ENCODE data around the gene SLC4A2.
A peak's percentile ranks its signal among the peaks of the same experiment; 100 is the strongest.

The SLC4A2 gene

DNA sequence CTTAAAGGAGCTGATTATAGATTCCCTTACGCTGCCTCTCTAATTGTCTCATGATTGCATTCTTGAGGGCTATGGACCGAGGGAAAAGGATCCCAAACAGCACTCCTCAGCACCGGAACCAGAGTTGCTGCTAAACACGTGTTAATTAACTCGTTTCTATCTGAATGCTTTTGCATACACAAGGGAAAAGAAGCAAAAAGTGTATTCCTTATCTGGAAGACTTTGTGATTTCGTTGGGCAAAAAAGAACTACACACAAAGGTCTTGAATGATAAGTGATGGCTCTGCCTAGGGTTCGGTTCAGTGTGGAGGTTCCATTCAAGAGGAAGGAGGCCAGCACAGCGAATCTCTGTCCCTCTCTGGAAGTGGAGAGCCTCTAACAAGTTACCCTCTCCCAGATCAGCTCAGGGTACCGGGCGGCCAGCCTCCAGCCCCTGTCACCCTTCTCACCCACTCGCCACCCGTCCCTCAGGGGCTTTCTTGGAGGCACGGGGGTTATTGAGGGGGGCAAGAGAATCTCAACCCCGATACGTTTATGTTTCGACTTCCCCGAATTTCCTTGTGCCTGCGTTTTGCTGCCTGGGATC, 515 bp upstream of the SLC4A2 start:
- TF ChIP-seq, protein P1, sequence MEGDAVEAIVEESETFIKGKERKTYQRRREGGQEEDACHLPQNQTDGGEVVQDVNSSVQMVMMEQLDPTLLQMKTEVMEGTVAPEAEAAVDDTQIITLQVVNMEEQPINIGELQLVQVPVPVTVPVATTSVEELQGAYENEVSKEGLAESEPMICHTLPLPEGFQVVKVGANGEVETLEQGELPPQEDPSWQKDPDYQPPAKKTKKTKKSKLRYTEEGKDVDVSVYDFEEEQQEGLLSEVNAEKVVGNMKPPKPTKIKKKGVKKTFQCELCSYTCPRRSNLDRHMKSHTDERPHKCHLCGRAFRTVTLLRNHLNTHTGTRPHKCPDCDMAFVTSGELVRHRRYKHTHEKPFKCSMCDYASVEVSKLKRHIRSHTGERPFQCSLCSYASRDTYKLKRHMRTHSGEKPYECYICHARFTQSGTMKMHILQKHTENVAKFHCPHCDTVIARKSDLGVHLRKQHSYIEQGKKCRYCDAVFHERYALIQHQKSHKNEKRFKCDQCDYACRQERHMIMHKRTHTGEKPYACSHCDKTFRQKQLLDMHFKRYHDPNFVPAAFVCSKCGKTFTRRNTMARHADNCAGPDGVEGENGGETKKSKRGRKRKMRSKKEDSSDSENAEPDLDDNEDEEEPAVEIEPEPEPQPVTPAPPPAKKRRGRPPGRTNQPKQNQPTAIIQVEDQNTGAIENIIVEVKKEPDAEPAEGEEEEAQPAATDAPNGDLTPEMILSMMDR (IDR thresholded peaks at IDR 0.05; ENCODE audit: control insufficient read depth, insufficient read depth, low read depth, low read length, missing control alignments): no peak
- DNase-seq (ENCODE audit: low read depth): no peak
- H3K4me3 ChIP-seq (ENCODE audit: control insufficient read depth, low read depth, low read length): peak overlapping the region; percentile 44

DNA sequence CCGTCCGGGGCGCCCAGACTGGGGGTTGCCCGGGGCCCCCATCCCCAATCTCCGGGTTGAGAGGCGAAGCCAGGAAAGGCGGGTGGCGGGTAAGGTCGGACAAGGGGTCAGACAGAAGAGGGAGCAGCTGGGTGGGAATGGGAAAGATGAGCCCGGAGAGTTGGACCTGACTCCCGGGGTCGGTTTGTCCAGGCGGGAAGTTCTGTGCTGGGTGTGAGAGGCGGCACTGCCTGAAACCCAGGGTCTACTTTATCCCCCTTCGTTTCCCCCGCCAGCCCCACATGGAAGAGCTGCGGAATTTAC, 675 bp downstream of the SLC4A2 start:
- DNase-seq (ENCODE audit: low read depth): no peak
- peak overlapping the region; percentile 83 for H3K4me3 ChIP-seq (ENCODE audit: control insufficient read depth, low read depth, low read length)
- TF ChIP-seq, protein P1 (IDR thresholded peaks at IDR 0.05; ENCODE audit: control insufficient read depth, insufficient read depth, low read depth, low read length, missing control alignments): no peak

DNA sequence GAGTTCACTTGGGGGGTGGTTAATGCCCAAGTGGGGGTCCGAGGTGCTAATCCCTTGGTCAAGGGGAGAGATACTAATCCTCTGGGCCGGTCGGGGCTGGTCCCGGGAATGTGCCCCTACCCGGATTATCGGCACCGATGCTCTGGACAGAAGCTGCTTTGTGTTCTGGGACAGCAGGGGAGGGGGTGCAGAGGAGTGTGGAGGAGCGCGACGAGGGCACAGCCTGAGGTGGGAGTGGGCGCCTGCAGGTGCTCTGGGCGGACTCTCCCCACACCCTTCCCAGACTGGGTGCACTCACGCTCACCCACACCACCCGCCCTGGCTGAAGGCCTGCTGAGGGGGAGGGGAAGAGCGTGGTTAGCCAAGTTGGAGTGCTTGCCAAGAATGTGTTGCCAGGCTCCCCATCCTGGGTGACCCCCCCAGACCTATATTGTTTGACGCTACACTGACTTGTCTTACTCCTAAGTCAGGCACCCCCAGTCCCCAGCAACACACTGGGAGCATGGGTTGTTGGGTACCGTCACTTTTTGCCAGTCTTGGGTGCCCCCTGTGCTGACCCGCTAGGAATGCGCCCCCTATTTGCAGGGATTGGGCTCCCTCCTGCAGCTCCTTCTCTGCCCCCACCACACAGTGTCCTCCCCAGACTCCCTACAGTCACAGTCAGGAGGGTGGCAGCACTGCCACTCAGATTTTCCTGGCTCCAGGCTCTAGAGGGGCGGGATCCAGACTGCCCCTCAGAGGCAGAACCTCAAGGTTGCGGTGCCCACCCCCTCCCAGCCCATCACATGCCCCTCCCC, 1.2 kb downstream of the SLC4A2 start:
- no peak for DNase-seq (ENCODE audit: low read depth)
- H3K4me3 ChIP-seq (ENCODE audit: control insufficient read depth, low read depth, low read length): peak overlapping the region; percentile 83
- TF ChIP-seq, protein P1 (IDR thresholded peaks at IDR 0.05; ENCODE audit: control insufficient read depth, insufficient read depth, low read depth, low read length, missing control alignments): peak; percentile 30

DNA sequence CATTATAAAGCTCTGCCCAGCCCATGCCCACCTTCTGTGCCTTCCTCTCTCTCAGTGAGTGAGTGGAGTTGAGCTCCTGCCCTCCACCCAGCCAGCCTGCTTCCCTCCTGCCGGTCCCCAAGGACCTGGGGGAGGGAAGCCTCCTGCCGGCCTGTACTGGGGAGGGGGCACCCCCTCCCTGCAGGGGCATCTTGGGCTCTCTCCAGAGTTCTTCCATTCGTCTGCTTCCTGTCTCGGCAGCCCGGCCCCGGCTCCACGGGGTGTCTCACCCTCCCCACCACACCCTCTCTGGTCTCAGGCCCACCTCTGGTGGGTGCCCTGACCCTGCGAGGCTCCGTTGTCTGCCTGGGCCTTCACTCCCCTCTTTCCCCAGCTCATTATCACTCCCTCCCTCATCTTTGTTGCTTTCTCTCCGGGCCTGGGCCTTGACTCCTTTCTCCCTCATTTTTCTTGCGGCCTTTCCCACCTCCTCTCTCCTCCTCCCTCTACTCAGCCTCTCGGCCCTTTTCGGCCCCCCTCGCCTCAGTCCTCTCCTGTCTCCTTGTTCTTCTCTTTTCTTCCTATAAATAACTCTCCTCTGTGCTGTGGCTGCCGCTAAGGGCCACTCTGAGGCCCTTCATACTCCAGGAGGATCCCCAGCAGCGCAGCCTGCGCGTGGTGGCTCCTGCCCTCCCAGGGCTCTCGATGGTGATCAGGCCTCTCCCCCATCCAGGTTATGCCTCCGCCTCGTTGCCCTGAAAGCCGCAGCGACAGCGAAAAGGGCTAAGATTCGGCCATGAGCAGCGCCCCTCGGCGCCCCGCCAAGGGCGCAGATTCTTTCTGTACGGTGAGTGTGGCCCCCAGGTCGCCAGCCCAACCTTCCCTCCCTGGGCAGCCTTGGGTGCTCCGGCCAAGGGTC, 2.1 kb downstream of the SLC4A2 start:
- TF ChIP-seq, protein P1 (IDR thresholded peaks at IDR 0.05; ENCODE audit: control insufficient read depth, insufficient read depth, low read depth, low read length, missing control alignments): no peak
- DNase-seq (ENCODE audit: low read depth): no peak
- peak overlapping the region; percentile 83 for H3K4me3 ChIP-seq (ENCODE audit: control insufficient read depth, low read depth, low read length)

DNA sequence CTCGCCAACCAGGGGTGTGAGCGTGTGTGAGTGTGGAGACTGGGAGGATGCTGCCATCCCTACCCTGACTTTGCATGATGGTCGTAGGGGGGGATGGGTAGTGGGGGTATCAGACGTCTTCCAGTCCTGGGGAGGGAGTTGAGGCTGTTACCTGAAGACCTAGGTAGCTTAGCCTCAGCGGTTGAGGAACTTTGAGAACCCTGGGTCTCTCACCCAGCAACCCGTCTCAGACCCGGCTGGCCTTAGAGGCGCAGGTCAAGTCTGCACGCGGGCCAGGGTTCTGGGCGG, 2.7 kb downstream of the SLC4A2 start:
- H3K4me3 ChIP-seq (ENCODE audit: control insufficient read depth, low read depth, low read length): peak overlapping the region; percentile 26
- TF ChIP-seq, protein P1 (IDR thresholded peaks at IDR 0.05; ENCODE audit: control insufficient read depth, insufficient read depth, low read depth, low read length, missing control alignments): no peak
- no peak for DNase-seq (ENCODE audit: low read depth)

DNA sequence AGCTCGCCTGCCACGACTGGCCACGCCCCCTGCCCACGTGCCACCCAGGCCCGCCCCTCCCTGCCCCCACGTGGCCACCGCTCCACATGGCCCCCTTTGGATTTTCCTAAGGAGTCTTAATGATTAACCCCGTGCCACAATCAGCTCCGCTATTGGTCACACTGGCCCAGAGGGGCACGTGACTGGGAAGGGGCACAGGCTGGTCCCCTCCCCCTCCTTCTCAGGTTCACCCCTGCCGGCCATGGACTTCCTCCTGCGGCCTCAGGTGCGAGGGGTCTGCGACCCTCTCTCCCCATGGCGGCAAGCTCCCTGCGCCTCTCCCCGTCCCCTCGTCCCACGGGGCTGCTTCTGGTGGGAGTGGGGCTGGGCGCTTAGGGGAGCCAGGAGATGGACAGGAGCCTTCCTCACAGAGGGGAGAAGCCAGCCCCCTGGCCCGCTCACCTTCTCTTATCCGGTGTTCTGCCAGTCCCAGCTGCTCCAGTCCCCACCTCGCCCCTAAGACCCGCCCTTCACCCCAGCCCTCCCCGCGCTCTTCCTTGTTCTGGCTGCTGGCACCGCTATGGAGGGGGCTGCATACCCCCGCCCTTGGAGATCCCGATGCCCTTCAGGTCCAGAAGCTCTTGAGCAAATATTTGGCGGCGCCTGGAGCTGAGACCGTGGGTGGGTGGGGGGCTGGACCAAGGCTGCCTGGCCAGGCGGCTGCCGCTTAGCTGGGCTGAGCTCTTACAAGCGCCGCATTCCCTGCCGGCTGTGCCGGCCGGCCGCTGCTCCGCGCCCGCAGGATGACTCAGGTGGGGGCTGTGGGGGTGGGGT, 3.2 kb downstream of the SLC4A2 start:
- H3K4me3 ChIP-seq (ENCODE audit: control insufficient read depth, low read depth, low read length): peak overlapping the region; percentile 26
- TF ChIP-seq, protein P1 (IDR thresholded peaks at IDR 0.05; ENCODE audit: control insufficient read depth, insufficient read depth, low read depth, low read length, missing control alignments): no peak
- DNase-seq (ENCODE audit: low read depth): no peak

All from AG09309 (cell line).